GM18519 (cell line): ENCODE results near the gene COLEC11.
"Not testable (repeated sequence)": the region's sequence is repeated elsewhere in the genome, so short reads cannot be mapped to it uniquely, and the experiment has no call there.

Source experiments
- ATAC-seq: cut with Tn5 transposase; IDR thresholded peaks from one replicate; pipeline ENCODE4 v1.9.1; 2021; ENCODE audit warnings: mild to moderate bottlenecking, moderate library complexity; ENCODE audit not compliant: unreplicated experiment, low FRiP score

The COLEC11 gene

DNA sequence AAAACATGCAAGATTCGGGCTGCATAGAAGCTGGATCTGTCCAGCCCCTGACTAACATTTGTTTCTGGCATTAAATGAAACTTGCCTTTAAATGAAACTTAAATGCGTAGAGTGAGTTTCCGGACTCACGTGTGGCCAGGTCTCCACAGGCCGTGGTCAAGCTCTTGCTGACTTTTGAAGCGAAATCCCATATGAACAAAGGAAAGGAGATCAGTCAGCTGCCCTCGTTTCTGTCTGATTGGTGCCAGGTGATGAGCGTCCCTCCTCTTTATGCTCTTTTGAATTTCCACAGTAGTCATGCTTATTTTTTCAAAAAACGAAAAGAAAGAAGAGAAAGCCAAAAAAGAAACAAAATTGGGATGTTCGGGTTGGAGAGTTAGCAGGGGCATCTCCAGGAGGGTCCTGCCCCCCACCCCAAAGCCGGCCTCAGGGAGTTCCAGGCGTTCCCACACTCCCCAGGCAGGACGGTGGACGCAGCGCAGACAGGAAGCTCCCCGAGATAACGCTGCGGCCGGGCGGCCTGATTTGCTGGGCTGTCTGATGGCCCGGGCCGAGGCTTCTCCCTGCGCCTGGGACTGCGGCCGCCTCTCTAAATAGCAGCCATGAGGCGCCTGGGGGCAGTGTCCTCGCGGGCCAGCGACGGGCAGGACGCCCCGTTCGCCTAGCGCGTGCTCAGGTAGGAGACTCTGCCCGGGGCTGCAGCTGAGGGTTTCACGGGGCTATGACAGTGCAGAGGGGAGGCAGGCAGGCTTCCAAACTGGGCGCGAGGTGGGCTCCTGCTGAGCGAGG is at the start of gene COLEC11:
Gene COLEC11, plus strand, starts transcription at position 620 of the 789 bp plus-strand sequence. CDS start 9,229 bp downstream, outside the sequence.
- ATAC-seq, result no peak

- no peak for ATAC-seq
Measured at GRCh38 chr2:3545788-3546478, 49.0 kb upstream of the COLEC11 start.

- ATAC-seq, result no peak
Measured at GRCh38 chr2:3547915-3548314, 47.0 kb upstream of the COLEC11 start.

DNA sequence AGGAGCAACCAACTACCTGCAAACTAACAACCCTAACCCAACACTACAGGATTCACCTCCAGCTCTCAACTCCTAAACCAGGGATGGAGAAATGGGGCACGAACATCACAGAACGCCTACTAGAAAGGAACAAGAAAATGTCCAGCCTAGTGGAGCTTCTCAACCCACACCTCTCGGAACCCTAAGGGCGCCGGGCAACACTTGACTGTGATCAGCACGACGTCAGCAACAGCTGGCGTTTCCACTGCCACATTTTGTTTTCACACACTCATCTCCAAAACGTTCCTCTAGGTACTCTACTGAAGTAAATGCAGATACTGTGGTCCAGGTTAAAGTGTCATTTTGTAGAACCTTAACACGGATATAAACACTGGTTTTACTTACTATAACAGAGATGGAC is 41.0 kb upstream of the COLEC11 start:
- ATAC-seq, result no peak

DNA sequence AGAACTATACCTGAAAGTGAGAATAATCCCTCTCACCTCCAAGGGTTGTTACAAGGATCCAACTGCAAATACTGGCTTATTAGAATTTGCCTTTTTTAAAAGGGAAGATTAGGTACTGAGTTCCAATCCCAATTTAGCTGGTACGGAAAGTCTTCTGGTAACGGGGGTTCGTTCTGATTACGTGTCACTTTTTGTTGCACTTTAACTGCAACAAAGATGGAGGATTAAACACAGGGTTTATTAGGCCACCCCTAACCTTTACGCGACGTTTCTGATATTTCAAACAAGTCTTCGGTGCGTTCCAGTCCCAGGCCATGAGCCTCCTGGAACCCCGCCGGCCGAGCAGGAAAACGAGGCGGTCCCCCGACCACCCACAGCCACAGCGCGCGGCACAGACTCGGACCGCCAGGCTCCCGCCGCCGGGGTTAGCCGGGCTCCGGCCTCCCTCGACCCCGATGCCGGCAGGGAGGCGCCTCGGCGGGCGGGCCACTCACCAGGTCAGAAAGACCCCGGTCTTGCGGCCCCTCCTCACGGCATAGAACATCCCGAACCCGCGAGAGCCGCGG is 37.2 kb upstream of the COLEC11 start:
- peak; percentile 0 for ATAC-seq

- peak; percentile 94 for ATAC-seq
Measured at GRCh38 chr2:3558205-3559014, 36.5 kb upstream of the COLEC11 start, which contains the start of gene RNASEH1. RNASEH1 (minus strand) TSS chr2:3558333; CDS start chr2:3558260, 73 bp downstream.

DNA sequence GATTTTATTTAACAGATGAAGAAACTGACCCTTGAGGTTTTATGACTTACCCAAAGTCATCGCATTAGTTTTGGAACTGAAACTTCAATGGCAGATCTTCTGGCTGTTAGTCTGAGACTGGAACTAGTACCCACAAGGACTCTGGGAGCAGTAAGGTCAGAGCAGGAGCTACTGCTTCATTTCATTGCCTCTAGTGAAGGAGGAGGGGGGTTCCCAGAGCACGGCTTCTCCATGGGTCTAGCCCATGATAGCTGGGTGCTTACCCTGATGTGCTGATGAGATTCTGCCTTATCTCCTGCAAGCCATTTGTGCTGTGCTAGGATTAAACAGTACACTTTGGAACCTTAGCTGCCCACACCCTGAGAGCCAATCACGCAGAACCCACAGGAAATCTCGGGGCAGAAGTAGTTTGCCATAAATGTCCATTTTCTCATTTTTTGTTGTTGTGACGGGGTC is 31.4 kb upstream of the COLEC11 start:
- ATAC-seq, result peak; percentile 33

GRCh38 chr2:3565117-3565516 is 29.8 kb upstream of the COLEC11 start:
- ATAC-seq, result no peak

DNA sequence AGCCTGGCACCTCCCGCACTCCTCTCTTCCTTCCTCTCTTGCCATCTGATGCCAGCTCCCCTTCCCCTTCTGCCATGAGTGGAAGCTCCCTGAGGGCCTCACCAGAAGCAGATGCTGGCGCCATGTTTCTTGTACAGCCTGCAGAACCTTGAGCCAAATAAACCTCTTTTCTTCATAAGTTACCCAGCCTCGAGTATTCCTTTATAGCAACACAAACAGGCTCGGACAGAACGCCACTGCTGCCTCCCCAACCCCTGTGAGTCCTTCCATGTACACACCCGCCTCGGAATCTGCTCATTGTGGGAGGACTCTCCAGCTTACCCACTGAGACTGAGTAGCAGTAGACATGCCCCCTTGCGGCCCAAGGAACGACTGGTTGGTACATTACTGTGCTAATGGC is 28.1 kb upstream of the COLEC11 start:
- ATAC-seq, result no peak

DNA sequence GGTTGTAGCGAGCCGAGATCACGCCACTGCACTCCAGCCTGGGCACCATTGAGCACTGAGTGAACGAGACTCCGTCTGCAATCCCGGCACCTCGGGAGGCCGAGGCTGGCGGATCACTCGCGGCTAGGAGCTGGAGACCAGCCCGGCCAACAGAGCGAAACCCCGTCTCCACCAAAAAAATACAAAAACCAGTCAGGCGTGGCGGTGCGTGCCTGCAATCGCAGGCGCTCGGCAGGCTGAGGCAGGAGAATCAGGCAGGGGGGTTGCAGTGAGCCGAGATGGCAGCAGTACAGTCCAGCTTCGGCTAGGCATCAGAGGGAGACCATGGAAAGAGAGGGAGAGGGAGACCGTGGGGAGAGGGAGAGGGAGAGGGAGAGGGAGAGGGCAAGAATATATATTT is 25.3 kb upstream of the COLEC11 start:
- not testable (repeated sequence) for ATAC-seq

DNA sequence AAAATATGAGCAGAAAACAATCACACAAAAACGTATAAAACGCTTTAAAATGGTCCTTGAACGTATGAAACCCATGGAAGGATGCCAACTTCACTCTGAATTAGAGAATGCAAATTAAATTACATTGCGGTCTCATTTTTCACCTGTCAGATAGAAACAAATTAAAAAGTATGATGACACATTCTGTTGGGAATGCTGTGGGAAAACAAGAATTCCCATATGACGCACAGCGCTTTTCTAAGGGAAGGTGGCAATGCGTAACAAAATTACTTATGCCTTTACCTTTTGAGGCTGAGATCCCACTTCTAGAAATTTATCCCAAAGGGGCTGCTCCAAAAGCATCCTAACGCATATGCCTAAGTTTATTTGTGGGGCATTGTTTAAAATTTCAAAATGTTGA is 23.6 kb upstream of the COLEC11 start:
- no peak for ATAC-seq

DNA sequence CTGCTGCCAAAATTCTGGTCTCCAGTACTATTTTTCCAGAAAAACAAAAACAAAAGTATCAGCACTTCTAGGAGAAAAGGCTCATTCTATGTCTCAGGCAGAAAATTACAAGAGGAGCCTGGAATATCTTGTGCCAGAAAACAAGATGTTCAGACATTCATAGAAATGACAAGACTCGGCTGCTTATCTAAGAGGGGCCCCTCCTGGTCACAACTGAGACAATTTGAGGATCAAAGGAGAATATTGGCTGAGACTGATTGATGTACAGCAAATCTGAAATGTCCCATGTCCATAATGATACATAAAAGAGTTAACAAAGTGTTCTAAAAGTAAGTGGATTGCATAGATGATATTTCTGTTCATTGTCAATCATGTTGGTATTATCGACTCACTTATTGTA is 22.3 kb upstream of the COLEC11 start:
- ATAC-seq, result no peak

DNA sequence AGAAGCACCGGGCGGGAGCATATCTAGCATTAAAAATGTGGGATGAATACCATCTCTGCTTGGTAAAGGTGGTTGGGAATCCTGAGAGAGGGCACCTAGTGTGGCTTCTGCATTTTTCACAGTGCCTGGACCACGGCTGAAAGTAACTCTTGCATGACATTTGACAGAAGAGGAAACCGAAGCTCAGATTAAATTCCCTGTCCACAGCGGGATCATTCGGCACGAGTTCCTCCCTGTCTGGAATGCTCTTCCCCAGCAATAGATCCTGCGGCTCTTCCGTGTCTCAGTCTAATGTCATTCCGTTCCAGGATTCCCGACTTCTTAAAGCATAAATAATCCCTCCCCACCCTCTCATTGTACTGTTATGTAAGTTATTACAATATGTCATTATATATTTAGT is 20.8 kb upstream of the COLEC11 start:
- ATAC-seq, result no peak

DNA sequence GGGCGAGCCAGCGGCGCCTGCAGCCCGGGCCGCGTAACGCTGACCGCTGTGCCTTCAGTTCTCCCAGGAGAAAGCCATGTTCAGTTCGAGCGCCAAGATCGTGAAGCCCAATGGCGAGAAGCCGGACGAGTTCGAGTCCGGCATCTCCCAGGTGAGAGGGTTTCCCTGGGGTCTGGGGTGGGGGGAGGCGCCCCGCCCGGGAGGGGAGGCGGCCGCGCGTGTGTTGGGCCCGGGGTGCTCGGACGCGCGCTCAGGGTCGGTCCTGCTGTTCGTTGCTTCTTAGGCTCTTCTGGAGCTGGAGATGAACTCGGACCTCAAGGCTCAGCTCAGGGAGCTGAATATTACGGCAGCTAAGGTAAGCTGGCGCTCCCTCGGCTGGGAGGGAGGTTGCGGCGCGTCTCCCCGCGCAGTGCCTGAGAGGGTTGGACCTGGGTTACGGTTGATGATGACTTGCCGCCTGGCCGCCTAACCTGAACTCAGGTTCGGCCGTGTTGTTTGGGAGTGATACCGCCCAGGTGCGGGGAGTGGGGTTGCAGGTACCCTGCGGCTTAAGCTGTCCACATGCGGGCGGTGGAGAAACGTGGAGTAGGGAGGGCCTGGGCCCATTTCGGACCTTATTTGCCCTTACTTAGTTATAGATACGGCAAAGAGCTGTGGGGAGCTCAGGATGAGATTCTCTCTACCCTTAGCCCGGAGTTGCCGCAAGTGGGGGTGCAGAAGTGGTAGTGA is 19.2 kb upstream of the COLEC11 start:
- no peak for ATAC-seq

DNA sequence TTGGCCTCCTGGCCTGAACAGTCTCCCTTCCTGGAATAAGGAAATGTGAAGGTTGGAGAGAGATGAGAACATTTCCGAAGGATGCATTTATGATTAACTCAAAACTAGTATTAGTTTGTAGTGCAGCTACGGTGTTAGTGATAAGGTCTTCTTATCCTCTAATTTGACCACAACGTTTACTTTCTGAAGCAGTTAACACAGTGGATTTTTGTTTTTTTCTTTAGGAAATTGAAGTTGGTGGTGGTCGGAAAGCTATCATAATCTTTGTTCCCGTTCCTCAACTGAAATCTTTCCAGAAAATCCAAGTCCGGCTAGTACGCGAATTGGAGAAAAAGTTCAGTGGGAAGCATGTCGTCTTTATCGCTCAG is 18.7 kb upstream of the COLEC11 start:
- ATAC-seq, result not testable (repeated sequence)

GRCh38 chr2:3578987-3579386 is 15.9 kb upstream of the COLEC11 start:
- no peak for ATAC-seq

- ATAC-seq, result no peak
Measured at GRCh38 chr2:3580449-3580848, 14.5 kb upstream of the COLEC11 start.

- no peak for ATAC-seq
Measured at GRCh38 chr2:3581367-3582262, 13.3 kb upstream of the COLEC11 start.

DNA sequence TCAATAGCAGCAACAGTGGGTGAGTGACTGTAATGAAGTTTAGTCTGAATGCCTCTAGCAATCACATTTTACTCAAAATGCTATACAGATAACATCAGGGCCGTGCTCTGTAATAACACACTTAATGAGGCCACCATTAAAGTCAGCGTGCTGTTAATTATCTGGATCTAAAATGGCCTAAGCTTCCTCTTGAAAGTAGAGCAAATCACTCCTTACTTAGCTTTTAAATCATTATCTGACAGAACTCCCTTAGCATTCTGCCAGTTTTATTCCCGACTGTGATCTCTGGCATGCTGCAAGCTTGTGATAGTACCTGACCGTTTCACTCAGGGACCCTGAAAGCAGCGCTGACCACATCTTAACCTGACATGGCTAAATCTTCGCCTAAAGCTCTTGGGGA is 10.8 kb upstream of the COLEC11 start:
- ATAC-seq, result no peak
